COLO829 (cell line): Measurements from ENCODE around the gene FAM53B.

Experiments
- DNase-seq: peaks from one replicate; pipeline ENCODE4 v3.0.0; 2012; ENCODE audit warnings: low spot score

The FAM53B gene

DNA sequence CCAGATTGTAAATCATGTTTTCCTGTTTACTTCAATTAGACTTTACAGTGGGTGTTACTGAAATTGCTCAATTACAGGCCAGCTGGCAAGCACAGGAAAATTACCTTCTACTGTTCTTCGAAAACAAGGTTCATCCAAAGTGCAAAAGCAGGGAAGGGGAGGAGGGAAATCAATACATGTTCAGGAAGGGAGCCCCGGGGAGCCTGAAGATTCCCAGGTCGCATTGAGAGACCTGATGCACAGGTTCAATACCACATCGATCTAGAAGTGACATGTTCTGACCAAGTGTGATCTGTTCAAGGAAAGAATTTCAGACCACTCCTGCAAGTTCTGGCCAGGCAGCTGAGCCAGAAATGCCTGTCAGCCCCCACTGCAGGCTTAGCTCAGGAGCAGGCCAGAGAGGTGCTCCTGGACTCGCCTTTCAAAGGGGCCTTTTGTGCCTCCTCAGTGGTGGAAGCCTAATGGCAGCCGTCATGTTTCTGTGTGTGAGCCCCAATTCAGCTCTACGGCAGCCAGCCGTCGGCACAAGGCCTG lies 35.9 kb downstream of the FAM53B start:
- DNase-seq = no peak

DNA sequence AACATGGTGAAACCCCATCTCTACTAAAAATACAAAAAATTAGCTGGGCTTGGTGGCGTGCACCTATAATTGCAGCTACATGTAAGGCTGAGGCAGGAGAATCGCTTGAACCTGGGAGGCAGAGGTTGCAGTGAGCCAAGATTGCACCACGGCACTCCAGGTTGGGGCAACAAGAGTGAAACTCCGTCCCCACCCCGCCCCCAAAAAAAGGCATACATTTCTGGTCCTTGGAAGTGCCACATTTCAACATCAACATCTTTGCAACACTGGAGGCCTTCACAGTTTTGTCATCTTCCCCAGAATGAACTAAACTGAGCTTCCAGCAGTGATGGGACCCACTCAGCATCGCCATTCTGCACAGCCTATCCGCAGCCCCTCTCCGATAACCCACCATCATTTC lies 36.6 kb downstream of the FAM53B start:
- DNase-seq = no peak

DNA sequence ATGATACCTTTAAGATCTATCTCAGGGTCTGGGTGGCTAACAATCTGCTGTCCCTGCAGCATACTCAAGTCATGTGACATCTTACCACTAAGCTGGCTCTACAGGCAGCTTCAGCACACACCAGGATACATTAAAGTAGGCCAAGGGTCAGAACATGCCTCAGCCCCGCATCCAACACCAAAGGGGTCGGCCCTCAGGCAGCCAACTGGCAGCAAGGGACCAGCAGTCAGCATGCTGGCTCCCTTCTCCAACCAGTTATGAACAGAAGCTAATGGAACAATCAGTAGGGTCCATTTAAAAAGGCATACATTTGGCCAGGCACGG lies 37.1 kb downstream of the FAM53B start:
- no peak for DNase-seq

DNA sequence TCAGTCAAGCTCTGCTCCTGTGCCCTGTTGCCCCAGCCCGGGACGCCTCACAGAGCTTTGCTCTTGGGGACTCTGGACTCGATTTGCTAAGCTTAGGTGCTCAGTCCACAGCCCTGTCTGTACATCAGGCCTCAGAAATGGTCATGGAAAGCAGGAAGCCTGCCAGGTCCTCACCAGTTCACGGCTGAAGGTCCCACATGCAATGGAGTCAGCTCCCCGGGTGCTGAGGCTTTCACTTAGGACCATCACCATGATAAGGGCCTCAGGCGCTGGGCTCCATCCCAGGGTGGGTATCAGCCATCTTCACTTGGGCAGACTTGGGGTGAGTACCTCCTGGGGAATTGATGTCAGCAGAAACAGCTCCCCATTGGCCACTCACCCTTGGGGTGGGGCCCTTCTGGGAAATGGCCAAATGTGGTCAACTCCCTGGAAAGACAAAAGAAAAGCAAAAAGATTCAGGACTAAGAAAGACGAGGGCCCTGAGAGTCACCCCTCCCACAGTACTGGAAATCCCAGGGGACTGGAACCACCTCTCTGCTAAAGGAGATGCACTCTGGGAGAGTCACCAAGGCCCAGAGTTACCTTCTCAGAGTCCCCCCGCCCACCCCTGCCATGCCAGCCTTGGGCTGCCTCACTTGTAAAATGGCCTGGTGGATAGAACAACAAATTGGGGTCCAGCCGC lies 37.6 kb downstream of the FAM53B start:
- DNase-seq = no peak

DNA sequence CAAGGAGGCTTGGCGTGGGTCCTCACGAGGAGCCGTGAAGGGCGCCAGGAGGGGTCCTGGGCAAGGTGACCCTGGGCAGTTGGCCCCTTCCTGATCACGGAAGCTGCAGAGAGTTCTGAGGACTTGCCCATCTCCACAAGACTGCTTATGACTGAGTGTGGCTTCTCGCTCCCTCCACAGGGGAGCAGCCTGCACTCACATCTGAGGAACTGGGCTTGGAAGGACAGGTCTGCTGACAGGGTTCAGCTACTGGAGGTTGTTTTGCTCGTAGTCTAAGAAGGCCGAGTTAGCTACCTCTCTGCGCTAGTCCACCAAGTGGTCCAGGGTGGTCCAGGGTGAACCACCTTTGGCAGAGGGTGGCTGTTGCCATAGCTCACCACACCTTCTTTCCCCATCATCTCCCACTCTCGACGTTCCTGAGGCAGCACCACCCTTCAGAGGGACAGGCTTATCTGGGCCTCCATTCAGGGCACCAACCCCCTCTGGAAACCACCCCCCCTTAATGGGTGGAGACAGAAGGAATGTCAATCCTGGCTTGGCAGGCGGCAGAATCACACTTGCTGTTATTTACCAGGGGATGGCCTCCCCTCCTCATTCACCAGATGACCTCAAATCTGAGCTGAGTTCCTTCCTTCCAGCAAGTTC lies 38.2 kb downstream of the FAM53B start:
- no peak for DNase-seq

DNA sequence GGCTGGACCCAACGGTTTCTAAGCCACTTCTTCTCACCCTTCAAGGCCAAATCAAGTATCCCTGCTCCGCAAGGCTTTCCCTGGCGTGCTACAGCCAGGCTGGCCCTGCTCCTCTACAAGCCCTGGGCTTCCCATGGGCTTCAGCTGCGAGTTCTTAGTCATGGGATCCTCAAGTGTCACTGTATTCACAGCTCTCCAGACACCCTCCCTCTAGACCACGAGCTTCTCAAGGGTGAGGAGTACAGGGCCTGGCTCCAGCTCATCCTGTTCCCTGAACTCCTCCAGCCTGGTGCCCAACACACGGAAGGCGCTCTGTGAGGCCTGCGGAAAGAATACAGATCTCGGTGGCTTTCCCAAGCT lies 38.8 kb downstream of the FAM53B start:
- DNase-seq = no peak

DNA sequence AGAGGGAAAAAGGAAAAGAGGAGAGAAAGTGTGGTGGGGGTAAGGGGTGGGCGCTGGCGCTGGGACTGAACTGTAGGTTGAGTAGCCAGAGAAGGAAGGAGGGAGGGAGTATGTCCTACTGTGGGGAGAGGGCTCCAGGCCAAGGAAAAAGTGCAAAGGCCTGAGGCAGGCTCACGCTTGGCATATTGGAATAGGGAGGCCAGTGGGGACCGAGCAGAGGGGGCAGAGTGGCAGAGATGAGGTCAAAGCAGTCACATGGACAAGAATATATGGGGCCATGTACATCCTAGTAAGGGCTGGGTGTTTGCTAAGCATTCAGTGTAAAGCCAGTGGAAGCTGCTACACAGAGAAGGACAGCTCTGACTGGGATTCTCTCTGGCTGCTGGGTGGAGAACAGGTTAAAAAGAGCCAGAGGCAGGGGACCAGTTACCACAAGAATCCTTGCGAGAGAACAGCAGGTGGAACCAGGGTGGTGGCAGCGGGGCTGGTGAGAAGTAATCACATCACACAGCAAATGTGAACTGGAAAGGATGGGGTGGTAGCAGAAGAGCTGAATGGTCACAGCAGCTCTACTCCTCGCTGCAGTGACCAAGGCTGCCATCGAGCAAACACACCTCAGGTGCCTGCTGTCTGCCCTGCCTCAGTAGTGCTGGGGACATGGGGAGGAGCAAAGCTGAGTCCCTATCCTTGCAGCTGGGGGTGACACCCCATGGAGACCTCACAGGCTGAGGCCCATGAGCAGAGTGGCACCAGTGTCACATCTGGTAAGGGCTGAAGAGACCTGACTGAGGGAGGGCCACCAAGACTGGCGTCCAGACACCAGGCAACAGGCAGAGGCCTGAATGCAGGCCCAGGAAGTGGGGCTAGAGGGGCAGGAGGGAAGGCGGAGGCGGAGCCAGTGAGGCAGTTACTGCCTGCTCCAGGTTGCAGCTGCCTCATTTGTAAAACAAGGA lies 39.5 kb downstream of the FAM53B start:
- DNase-seq = no peak

DNA sequence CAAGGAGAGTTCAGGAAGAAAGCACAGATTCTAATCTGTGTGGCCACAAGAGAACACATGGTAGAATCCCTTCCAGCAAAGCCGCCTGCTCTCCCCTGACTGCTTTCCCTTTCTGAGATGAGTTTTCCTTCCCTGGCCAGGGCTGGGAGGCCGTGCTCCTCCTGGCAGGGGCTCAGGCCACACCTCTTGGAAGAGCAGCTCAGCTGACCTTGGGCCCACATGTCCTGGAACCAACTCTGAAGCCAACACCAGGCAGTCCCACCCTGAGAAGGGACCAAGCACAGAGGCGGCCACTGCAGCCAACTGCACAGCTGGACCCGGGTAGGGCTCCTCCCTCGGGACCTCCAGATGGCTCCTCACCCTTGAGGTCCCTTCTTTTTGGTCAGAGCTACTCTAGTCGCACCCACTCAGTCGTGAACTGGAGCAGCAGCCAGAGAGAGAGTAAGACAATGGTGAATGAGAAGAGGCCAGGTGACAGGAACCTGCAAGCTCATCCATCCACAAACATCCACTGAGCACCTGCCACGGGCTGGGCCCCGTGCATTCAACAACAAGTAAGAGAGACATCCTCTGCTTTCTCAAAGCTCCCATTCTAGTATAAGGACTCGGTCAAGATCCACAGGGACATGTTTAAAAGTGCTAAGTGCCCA lies 40.3 kb downstream of the FAM53B start:
- DNase-seq = no peak

DNA sequence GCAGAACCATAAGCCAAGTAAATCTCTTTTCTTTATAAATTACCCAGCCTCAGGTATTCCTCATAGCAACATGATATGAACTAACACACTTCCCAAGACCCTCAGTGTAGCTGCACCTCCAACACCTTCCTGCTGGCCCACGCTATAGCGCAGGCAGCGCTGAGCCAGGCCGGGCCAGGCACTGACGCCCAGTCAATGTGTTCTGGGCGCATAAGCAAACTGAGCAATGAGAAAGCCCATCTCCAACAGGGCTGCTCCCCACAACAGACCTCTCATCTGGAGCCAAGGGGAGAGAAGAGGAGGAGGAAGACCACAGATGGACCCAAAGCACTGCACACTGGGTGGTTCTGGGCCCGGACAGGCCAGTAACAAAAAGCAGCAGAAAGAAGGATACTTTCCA lies 40.8 kb downstream of the FAM53B start:
- DNase-seq = no peak

DNA sequence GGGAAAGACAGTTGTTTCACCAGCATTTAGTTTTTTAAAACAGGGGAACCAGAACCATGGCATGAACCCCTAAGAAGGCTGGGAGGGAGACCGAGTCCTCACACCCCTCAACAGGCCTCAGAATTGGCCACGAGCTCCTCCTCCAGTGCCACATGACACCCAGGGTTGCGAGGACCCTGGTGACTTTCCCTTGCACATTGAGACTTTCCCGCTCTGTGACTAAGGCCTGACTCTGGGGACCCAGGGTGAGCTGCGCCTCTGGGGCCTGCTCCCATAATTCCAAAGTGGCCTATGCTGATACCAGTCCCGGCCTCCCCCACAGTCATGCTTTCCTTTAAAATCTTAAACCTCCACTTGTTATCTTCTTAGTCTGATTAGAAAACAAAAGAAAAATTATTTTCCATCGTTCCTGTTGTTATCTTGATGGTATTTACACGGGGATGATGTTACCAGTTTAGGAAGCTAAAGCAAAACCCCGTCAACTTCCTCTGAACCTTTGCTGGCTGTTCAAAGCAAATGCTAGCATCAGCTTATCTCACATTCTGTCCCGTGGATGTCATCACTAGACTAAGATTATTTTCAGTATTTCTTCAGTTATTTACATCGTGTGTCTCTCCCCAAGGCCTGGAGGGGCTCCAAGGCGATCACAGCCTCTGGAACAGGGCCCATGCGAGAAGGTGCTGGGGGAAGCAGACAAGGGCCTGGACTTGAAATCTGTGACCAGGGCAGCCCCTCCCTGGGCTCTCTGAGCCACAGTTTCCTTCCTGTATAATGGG lies 42.1 kb downstream of the FAM53B start:
- no peak for DNase-seq

DNA sequence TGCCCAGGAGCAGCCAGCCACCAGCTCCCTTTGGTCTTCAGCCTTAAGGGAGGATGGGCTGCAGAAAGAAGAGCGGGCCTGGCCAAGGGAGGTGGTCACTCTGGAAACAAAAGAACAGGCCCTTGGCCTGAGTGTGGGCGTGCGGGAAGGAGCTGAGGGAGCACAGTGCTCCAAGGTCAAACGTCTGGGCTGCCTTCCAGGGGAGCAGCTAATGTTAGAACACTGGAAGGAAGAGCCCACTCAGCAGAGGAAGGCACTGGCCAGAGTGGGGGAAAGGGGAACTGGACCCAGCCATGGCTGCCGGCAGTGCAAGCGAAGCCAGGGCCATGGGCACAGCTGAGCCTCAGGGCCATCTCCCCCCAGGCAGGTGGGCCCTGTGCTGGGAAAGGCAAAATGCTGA lies 42.7 kb downstream of the FAM53B start:
- no peak for DNase-seq

DNA sequence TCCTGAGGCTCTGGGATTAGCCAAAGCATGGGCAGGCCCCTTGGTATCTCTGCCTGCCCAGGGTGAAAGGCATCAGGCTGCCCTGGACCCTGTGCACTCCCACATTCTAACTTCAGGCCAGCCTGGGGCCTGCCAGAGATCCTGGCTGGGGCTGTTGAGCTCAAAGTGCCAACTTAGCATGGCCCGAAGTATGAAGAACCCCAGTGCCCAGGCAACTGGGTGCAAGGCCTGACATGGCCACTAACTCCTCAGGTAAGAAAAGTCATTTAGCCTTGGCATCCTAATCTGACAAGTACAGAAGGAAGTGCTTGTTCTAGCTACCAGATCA lies 43.2 kb downstream of the FAM53B start:
- no peak for DNase-seq

DNA sequence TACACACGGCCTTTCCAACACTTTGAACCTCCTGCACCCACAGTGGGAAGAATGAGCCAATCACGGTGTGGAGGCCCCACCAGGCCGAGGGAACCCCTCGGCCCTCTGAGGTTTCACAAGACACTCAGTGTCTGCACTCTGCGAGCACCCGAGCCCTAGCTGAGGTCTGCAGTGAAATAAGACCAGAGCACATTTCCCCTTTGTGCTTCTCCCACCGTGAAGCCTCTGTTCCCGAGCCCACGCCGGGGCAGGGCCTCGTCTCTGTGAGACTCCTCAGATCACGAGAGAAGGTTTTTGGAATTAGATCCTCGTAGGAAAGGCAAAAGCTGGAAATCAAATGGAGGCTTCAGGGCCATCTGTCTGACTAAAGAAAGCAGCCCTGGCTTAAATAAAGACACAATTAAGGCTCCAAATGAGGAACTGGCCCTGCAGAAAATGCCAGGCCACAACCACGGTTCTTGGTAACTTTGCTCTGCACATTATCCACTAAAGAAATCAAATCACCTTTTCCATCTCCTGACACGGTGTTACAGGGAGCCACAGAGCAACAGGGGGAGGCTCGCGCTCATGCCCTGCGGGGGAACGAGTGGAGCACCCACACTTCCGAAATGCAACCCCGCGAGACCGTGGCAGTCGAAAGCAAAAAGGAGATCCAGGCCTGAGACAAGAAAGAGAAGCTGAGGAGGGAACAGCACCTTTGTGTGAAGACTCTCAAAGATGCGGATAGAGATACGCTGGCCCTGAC lies 43.7 kb downstream of the FAM53B start:
- DNase-seq = no peak

DNA sequence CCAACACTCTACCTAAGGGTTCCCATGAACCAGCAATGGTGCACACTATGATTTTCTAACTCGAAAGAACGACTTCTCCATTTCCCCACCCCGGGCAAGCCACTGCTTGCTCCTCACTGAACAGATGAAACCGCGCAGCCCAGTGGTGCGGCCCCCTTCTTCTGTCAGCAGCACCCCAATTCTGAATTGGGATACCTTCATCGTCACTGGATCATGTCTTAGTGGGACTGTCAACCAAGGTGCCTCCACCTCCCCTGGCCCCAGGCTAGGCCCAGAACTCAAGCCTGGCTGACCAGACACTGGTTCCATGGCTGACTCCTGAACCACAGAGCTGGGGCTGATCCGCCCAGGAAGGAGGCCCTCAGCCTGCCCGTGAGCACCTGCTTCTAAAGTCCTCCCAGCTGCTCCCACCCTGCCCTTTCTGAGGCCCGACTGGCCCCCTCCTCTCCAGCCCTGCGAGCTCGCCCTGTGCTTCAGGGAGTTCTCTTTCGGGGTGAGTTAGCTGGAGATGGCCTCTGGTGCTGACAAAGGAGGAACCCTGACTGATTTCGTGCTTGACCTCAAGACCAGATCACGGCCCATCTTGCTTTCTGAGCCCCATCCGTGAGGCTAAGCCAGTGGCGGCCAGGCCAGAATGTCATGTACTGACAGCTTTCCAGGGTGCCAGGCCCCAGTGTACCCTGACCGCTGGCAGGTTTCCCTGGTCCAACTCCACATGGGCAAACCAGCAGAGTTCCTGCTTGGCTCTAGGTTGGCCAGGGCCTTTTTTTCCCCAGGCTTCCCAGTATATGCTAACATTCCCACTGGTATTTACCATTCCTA lies 44.5 kb downstream of the FAM53B start:
- DNase-seq = no peak

DNA sequence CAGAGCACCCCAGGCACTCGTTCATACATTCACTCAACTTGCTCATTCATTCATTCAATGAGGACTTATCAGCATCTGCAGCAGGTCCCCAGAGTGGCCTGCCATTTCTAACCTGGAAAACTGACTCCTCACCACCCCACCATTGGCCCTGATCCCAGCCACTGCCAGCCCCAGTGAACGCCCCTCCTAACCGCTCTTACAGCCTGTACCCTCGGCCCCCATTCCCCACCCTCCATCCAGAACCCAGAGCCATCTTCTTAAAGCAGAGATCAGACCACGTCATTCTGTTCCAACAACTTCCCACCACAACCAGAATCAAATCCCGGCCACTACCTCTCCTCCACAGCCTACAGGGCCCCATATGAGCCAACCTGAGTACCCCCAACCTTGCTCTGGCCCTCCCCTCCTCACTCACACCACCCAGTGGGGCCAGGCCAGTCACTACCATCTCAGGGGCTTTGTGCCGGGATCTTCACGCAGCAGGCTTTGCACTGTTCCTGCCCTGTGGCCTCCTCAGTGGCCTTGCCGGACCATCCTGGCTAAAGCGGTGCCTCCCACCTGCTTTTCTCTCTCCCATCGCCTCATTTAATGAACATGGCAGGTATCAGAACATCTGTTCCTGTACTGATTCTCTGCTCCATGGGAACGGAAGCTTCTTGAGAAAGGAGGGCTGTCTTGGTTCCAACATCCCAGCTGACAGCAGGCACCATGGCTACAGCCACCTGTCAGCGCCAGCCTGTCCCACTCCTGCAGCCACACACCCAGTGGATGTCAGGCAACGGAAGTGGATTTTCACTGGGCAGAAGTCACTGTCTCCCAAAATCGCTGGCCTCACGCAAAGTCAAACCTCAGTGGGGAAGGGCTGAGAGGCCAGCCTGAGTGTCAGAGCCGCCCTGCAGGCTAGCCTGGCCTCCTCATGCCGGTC lies 45.4 kb downstream of the FAM53B start:
- no peak for DNase-seq

DNA sequence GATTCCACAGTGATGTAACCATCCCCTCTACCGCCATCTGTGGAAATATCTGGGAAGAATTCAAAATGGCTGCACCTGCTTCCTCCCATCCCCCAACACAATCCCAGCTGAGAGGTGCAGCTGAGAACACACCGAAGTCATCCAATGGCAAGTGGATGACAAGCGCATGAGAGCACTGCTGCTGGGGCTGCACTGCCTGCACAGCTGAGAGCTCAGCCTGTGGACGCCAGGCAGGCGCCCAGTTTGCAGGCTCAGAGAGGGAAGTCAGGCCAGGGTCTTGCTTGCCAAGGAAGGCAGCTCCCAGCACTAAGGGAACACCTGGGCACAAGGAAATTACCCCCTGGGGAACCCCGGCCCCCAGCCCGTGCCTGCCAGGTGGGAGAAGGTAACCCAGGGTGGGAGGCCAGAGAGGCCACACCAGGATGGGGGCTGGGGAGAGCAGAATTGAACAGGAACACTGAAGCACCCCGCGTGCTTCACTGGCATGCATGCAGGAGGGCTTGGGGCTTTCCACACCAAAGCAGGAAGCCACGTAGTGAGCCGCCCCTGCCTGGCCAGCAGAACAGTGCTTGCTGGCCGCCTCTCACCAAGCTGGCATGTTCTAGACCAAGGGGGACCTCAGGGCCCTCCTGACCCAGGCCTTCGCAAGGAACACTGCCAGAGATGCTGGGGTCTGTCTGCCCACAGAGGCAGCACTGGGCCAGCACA lies 46.2 kb downstream of the FAM53B start:
- no peak for DNase-seq

DNA sequence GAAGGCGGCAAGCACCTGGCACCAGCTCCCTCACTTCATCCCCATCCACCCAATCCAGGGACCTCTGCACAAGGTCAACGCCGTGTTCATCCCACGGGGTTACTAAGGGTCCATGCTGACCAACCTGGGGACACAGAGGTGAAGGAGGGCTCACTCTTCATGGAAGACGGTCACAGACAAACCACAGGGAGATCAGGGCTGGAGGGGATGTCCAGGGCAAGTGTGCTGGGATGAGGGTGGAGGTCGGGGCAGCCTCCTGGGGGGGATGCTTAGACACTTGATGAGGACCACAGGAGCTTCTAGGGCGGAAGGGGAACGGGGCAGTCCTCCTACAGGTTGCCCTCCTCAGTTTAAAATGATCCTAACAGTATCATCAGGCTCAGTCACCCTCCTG lies 46.7 kb downstream of the FAM53B start:
- DNase-seq = no peak
